ENCODE measurements around the gene NR2F1. TPM values are rescaled to one million over a fixed set of nuclear protein-coding genes. Genes with fewer than 3 reads are reported as not detected.
A peak's percentile ranks its signal among the peaks of the same experiment; 100 is the strongest.

NR2F1 gene
- total RNA-seq, 4 donors from 2014 or later = 1.9 to 26.3 (median 3.7) TPM

DNA sequence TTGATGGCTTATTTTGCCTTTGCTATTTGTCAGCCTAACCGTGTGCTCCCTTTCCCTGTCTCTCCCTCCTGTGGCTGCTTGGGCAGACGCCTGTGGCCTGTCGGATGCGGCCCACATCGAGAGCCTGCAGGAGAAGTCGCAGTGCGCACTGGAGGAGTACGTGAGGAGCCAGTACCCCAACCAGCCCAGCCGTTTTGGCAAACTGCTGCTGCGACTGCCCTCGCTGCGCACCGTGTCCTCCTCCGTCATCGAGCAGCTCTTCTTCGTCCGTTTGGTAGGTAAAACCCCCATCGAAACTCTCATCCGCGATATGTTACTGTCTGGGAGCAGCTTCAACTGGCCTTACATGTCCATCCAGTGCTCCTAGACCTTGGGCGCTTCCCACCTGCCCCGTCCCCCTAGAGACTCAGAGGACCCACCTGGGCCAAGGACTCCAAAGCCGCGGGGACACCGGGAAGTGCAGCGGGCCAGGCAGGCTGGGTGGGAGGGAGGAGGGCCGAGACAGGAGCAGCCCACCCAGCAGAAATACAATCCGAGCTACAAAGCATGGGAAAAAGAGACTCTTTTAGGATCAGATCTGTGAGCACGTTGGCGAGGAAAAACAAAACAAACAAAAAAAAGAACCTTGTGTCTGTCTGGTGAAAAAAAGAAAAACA is 10.6 kb downstream of the NR2F1 start:
- WGBS, 2 donors = 52 to 65% methylated on average over 7 to 26 of the region's 30 CpGs
- intact Hi-C loops (cut with DNase I) = no loop called here
- no peaks in the 10 kb centered on the region for H3K9me3 ChIP-seq
- peak overlapping the region in 2 of 4 donors; percentile 24 to 27 for H3K27ac ChIP-seq
- TF ChIP-seq, protein P1, sequence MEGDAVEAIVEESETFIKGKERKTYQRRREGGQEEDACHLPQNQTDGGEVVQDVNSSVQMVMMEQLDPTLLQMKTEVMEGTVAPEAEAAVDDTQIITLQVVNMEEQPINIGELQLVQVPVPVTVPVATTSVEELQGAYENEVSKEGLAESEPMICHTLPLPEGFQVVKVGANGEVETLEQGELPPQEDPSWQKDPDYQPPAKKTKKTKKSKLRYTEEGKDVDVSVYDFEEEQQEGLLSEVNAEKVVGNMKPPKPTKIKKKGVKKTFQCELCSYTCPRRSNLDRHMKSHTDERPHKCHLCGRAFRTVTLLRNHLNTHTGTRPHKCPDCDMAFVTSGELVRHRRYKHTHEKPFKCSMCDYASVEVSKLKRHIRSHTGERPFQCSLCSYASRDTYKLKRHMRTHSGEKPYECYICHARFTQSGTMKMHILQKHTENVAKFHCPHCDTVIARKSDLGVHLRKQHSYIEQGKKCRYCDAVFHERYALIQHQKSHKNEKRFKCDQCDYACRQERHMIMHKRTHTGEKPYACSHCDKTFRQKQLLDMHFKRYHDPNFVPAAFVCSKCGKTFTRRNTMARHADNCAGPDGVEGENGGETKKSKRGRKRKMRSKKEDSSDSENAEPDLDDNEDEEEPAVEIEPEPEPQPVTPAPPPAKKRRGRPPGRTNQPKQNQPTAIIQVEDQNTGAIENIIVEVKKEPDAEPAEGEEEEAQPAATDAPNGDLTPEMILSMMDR (IDR thresholded peaks at IDR 0.05) = no peak
- TF ChIP-seq POLR2A (IDR thresholded peaks at IDR 0.05) = no peak
- no peak for DNase-seq
- H3K4me3 ChIP-seq = peak overlapping the region in 1 of 4 donors; percentile 27
- peaks cover 0 to 9% (median 0%) of the 10 kb centered on the region in 3 donors for H3K36me3 ChIP-seq
- H3K27me3 ChIP-seq = peaks cover 0 to 82% (median 0%) of the 10 kb centered on the region in 4 donors
- peaks cover 8 to 71% (median 22%) of the 10 kb centered on the region in 3 donors for H3K4me1 ChIP-seq

DNA sequence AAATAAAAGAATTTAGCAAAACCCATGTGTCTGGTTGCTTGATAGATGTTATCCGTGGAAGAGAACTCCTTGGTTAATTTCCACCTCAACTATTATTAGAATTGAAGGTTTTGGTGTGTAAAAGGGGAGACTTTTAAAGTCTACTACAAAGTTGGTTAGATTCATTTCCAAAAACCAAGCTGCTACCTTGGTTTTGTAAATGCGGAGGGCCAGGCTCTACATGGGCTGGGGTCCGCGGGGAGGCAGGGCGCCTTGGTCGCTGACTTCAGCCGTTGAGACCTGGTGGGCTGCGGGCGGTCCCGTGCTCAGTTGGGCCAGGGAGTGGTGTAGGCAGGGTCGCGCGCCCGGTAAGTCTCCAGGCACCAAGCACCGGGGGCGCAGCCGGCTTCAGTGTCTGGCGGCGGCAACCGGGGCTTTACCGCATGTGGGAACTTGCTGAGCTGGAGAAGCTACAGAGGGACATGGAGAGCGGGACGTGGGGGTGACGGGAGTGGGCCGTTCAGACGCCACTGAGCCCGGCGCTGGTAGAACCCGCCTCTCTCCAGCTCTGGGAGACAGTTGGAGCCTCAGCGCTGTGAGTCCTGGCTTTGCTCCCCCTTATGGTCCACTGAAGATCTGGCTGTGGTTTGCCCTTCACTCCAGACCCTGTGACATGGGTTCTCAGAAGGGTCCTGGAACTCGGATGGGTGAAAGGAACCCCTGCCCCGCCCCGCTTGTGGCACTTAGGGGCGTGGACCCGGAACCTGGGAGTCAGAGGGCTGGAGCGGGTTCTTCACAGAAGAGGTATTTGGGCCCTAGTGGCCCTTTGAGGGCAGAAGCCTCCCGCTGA is 11.8 kb downstream of the NR2F1 start:
- no peaks in the 10 kb centered on the region for H3K9me3 ChIP-seq
- DNase-seq = no peak
- intact Hi-C loops (cut with DNase I) = no loop called here
- TF ChIP-seq, protein P1 (IDR thresholded peaks at IDR 0.05) = no peak
- TF ChIP-seq POLR2A (IDR thresholded peaks at IDR 0.05) = peak in 1 of 4 donors; percentile 6
- 34 to 53% methylated on average over 2 to 22 of the region's 37 CpGs for WGBS, 2 donors
- peaks cover 0 to 82% (median 0%) of the 10 kb centered on the region in 4 donors for H3K27me3 ChIP-seq
- H3K27ac ChIP-seq = peak overlapping the region in 3 of 4 donors; percentile 39 to 61 (median 54)
- H3K36me3 ChIP-seq = peaks cover 0 to 9% (median 0%) of the 10 kb centered on the region in 3 donors
- peaks cover 8 to 70% (median 22%) of the 10 kb centered on the region in 3 donors for H3K4me1 ChIP-seq
- peak overlapping the region in 1 of 4 donors; percentile 12 for H3K4me3 ChIP-seq

DNA sequence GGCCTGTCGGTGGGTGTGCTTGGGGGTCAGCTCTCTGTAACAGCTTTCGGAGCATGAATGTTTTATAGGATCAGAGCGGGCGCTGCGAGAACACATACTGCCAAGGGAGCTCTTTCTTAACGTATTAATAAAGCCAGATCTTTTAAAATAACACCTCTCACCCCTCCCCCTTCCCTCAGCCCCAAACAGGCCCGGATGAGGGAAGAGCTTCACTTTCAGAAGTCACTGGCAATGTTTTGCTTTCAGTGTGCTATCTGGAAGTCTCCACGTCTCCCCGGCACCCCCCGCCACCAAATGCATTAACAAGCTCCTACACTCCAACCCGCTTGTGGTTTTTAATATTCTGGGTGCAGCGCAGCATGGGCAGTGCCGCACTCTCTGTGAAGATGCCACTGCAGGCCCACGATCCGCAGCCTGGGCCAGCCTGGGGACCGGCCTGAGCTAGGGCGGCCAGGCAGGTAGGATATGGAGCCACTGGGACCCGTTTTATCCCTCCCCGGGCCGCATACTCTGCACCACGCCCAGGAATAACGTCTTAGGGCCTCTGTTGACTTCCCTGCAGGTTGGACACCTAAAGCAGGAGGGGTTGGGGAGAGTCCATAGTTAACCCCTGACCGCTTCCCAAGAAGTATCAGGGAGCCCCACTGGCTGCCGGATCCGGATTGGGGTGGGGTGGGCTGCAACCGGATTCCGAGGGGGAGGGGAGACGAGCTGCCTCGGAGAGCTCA is 12.6 kb downstream of the NR2F1 start:
- Histone ChIP-seq H3K27me3 (peaks cover 0 to 84% (median 2%) of the 10 kb centered on the region in 4 donors), H3K4me3 (no peak overlapping the region), H3K36me3 (peaks cover 0 to 9% (median 0%) of the 10 kb centered on the region in 3 donors), H3K27ac (peak overlapping the region in 2 of 4 donors; percentile 54 to 61), H3K4me1 (peaks cover 8 to 64% (median 15%) of the 10 kb centered on the region in 3 donors), H3K9me3 (no peaks in the 10 kb centered on the region)
- intact Hi-C loops (cut with DNase I) = no loop called here
- no peak for TF ChIP-seq POLR2A (IDR thresholded peaks at IDR 0.05)
- TF ChIP-seq, protein P1 (IDR thresholded peaks at IDR 0.05) = no peak
- DNase-seq = no peak
- 43 to 58% methylated on average over 27 of the region's 29 CpGs for WGBS, 2 donors

DNA sequence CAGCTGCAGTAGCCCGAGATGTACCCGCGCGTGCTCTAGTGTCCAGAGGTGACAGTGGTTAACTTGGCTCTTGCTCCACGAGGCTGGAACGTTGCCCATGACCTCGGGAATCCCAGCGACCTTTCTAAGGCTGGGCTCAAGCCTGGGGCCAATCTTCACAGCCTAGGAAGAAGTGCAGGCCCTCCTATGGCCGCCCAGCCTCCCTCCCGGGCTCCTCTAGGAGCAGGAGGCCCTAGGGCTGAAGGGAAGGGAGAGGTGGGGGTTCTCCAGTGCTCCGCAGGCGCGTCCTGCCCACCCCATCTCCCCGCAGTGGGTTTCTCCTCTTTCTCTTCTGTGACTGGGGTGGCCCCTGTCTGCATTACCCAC is 13.3 kb downstream of the NR2F1 start:
- DNase-seq = no peak
- Histone ChIP-seq H3K36me3 (peaks cover 0 to 9% (median 0%) of the 10 kb centered on the region in 3 donors), H3K9me3 (no peaks in the 10 kb centered on the region), H3K27ac (peak overlapping the region in 2 of 4 donors; percentile 9 to 46), H3K27me3 (peaks cover 0 to 91% (median 6%) of the 10 kb centered on the region in 4 donors), H3K4me1 (peaks cover 8 to 60% (median 15%) of the 10 kb centered on the region in 3 donors), H3K4me3 (no peak overlapping the region)
- intact Hi-C loops (cut with DNase I) = no loop called here
- TF ChIP-seq, protein P1 (IDR thresholded peaks at IDR 0.05) = no peak
- TF ChIP-seq POLR2A (IDR thresholded peaks at IDR 0.05) = no peak
- WGBS, 2 donors = 43 to 47% methylated on average over 10 to 11 of the region's 14 CpGs

All from esophagus squamous epithelium (tissue), 5 donors.